HepG2 (cell line): ENCODE measurements around the gene DUS1L. TPM values are rescaled to one million over a fixed set of nuclear protein-coding genes. Genes with fewer than 3 reads are reported as not detected.
A peak's percentile ranks its signal among the peaks of the same experiment; 100 is the strongest.

Experiments
- BCLAF1 ChIP-seq: fragments of 450-650 bp; IDR thresholded peaks from 2 replicates; pipeline ENCODE4 v1.6.1; 2017; ENCODE audit warnings: mild to moderate bottlenecking
- CHD4 ChIP-seq: fragments of 200-600 bp; sonication (generic); IDR thresholded peaks from 2 replicates; pipeline ENCODE4 v1.7.0; 2017; ENCODE audit warnings: mild to moderate bottlenecking, low read length, borderline replicate concordance
- CTCF ChIP-seq: sonication (generic); formaldehyde crosslinking; IDR thresholded peaks from 2 replicates; pipeline ENCODE4 v1.5.0; 2020; ENCODE audit warnings: mild to moderate bottlenecking, missing genetic modification reagents, moderate library complexity
- EZH2 ChIP-seq: conservative IDR thresholded peaks from 2 replicates; pipeline ENCODE4 v1.6.1; 2012; ENCODE audit warnings: mild to moderate bottlenecking, low read depth, low read length, moderate library complexity
- FOSL2 ChIP-seq: sonication (generic); formaldehyde crosslinking; IDR thresholded peaks from 2 replicates; pipeline ENCODE4 v1.4.0; 2020; ENCODE audit warnings: missing genetic modification reagents
- KAT8 ChIP-seq: IDR thresholded peaks from 2 replicates; pipeline ENCODE4 v1.6.1; 2016; ENCODE audit warnings: missing genetic modification reagents, missing compliant biosample characterization
- PAWR ChIP-seq: sonication (generic); formaldehyde crosslinking; IDR thresholded peaks from 2 replicates; pipeline ENCODE4 v1.4.0; 2020; ENCODE audit warnings: missing genetic modification reagents, mild to moderate bottlenecking, borderline replicate concordance
- USF2 ChIP-seq, 2 experiments: sonication (generic) in 1 of 2; formaldehyde crosslinking in 1 of 2; IDR thresholded peaks; 2 replicates each; pipeline versions ENCODE4 v1.5.1 to v1.6.1; 2011 to 2020; ENCODE audit warnings: borderline replicate concordance in 1 of 2, low read depth in 1 of 2, low read length in 1 of 2, mild to moderate bottlenecking in 1 of 2, missing genetic modification reagents in 1 of 2, moderate library complexity in 1 of 2
- ZBTB21 ChIP-seq: sonication (generic); formaldehyde crosslinking; IDR thresholded peaks from 2 replicates; pipeline ENCODE4 v1.4.0; 2020; ENCODE audit warnings: missing genetic modification reagents
- ZFP90 ChIP-seq: sonication (generic); formaldehyde crosslinking; IDR thresholded peaks from 2 replicates; pipeline ENCODE4 v1.8.0; 2022; ENCODE audit warnings: missing genetic modification reagents, mild to moderate bottlenecking, inconsistent platforms, borderline replicate concordance
- ZNF280B ChIP-seq: sonication (generic); formaldehyde crosslinking; IDR thresholded peaks from 2 replicates; pipeline ENCODE4 v1.5.0; 2020; ENCODE audit warnings: missing genetic modification reagents, mild to moderate bottlenecking, borderline replicate concordance
- ZNF543 ChIP-seq: sonication (generic); formaldehyde crosslinking; IDR thresholded peaks from 2 replicates; pipeline ENCODE4 v1.4.0; 2020; ENCODE audit warnings: mild to moderate bottlenecking, missing genetic modification reagents
- ZSCAN21 ChIP-seq: sonication (generic); formaldehyde crosslinking; IDR thresholded peaks from 2 replicates; pipeline ENCODE4 v1.8.0; 2022; ENCODE audit warnings: mild to moderate bottlenecking, missing genetic modification reagents, moderate library complexity, borderline replicate concordance
- polyA plus RNA-seq, 8 experiments: library from polyadenylated mRNA; depleted of rRNA in 3 of 8; stranded (reverse) in 7 of 8; unstranded in 1 of 8; fragments of >200 nt; fragmentation: Illumina TruSeq in 4 of 8; extraction: Trizol in 4 of 8; gene quantifications; 2 replicates each; pipeline versions ENCODE4 v1.2.1 to v1.2.3, GENCODE V29; 2011 to 2016; ENCODE audit warnings: low read depth in 4 of 8, missing spikeins in 1 of 8, mixed read lengths in 1 of 8; ENCODE audit not compliant: insufficient read depth in 1 of 8
- total RNA-seq, 5 experiments: library from RNA; depleted of rRNA; stranded (reverse); fragments of >200 nt; fragmentation: Illumina TruSeq; extraction: Trizol; gene quantifications; 2 replicates each; pipeline ENCODE4 v1.2.3, GENCODE V29; 2016; ENCODE audit warnings: low read depth in 1 of 5
- TF ChIP-seq, protein P1 (sequence below): sonication (generic); formaldehyde crosslinking; IDR thresholded peaks from 2 replicates; pipeline ENCODE4 v1.4.0; 2020; ENCODE audit warnings: mild to moderate bottlenecking, missing genetic modification reagents, borderline replicate concordance
- TF ChIP-seq, protein P2 (sequence below): sonication (generic); formaldehyde crosslinking; IDR thresholded peaks from 2 replicates; pipeline ENCODE4 v1.4.0; 2020; ENCODE audit warnings: mild to moderate bottlenecking, missing genetic modification reagents

DUS1L gene
- total and polyA plus RNA-seq, 2 of the 13 experiments (the other 11 are each of a cell fraction or from before 2014, with no cell fraction given) = 81.0 to 109 TPM

- TF ChIP-seq, protein P1, sequence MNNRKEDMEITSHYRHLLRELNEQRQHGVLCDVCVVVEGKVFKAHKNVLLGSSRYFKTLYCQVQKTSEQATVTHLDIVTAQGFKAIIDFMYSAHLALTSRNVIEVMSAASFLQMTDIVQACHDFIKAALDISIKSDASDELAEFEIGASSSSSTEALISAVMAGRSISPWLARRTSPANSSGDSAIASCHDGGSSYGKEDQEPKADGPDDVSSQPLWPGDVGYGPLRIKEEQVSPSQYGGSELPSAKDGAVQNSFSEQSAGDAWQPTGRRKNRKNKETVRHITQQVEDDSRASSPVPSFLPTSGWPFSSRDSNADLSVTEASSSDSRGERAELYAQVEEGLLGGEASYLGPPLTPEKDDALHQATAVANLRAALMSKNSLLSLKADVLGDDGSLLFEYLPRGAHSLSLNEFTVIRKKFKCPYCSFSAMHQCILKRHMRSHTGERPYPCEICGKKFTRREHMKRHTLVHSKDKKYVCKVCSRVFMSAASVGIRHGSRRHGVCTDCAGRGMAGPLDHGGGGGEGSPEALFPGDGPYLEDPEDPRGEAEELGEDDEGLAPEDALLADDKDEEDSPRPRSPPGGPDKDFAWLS (CRISPR knock-in tag) = peak; percentile 52; the same call in 1 of the 2 replicates
- 0 out of 2 replicates have a peak, but pooled peaks have one; percentile 41 for TF ChIP-seq PAWR (CRISPR knock-in tag)
- TF ChIP-seq, protein P2, sequence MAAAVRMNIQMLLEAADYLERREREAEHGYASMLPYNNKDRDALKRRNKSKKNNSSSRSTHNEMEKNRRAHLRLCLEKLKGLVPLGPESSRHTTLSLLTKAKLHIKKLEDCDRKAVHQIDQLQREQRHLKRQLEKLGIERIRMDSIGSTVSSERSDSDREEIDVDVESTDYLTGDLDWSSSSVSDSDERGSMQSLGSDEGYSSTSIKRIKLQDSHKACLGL (CRISPR knock-in tag) = no peak
- TF ChIP-seq ZNF543 (CRISPR knock-in tag) = no peak
- no peak for TF ChIP-seq FOSL2
- peak; percentile 15; the same call in 1 of the 2 replicates for TF ChIP-seq CTCF (CRISPR knock-in tag)
- no peak for TF ChIP-seq KAT8 (CRISPR knock-in tag)
- TF ChIP-seq CHD4 = no peak
- TF ChIP-seq ZSCAN21 = peak; percentile 40; the same call in 1 of the 2 replicates
- TF ChIP-seq ZBTB21 (CRISPR knock-in tag) = no peak
- no peak for TF ChIP-seq EZH2
- peak; percentile 33; the same call in 1 of the 2 replicates for TF ChIP-seq ZFP90 (CRISPR knock-in tag)
- no peak for TF ChIP-seq USF2 (IDR thresholded peaks at IDR 0.05; ENCODE audit: low read depth, low read length)
- TF ChIP-seq USF2 (CRISPR knock-in tag; IDR thresholded peaks at IDR 0.05; ENCODE audit: borderline replicate concordance) = no peak; the same call in 1 of the 2 replicates
- TF ChIP-seq ZNF280B (CRISPR knock-in tag) = no peak
- no peak for TF ChIP-seq BCLAF1
Observed at GRCh38 chr17:82097184-82097918, 31.7 kb upstream of the DUS1L start (continued).
